ENCODE measurements around the gene OXSR1.

- TF ChIP-seq CTCF (IDR thresholded peaks at IDR 0.05) (no peak), POLR2AphosphoS5 (IDR thresholded peaks at IDR 0.05; ENCODE audit: low read depth, low read length) (no peak), REST (IDR thresholded peaks at IDR 0.05; ENCODE audit: insufficient read depth in 1 of 2, low read depth in 2 of 2, low read length in 1 of 2) (no peak), TCF7L2 (IDR thresholded peaks at IDR 0.05; ENCODE audit: low read depth, low read length) (no peak)
Observed at GRCh38 chr3:38121451-38121831, 43.9 kb upstream of the OXSR1 start.

Data from Panc1 (cell line).